Measurements from ENCODE around the gene CDC42BPB.

Gene CDC42BPB

GRCh38 chr14:102905116-102906108, 151.9 kb downstream of the CDC42BPB start:
- no peak for DNase-seq (ENCODE audit: low read depth in 1 of 2, low spot score in 1 of 2)
- in situ Hi-C loops (cut with HindIII; ENCODE audit: low pct_unique_long_range_greater_than_20kb, low sequenced_read_pairs), result no loop called here
- TF ChIP-seq JUND (IDR thresholded peaks at IDR 0.05; ENCODE audit: low read depth), result no peak

GRCh38 chr14:102903889-102904512, 153.3 kb downstream of the CDC42BPB start:
- TF ChIP-seq JUND (IDR thresholded peaks at IDR 0.05; ENCODE audit: low read depth), result no peak
- no peak for DNase-seq (ENCODE audit: low read depth in 1 of 2, low spot score in 1 of 2)
- in situ Hi-C loops (cut with HindIII; ENCODE audit: low pct_unique_long_range_greater_than_20kb, low sequenced_read_pairs), result no loop called here

- no peak for DNase-seq (ENCODE audit: low read depth in 1 of 2, low spot score in 1 of 2)
- TF ChIP-seq JUND (IDR thresholded peaks at IDR 0.05; ENCODE audit: low read depth), result no peak
- in situ Hi-C loops (cut with HindIII; ENCODE audit: low pct_unique_long_range_greater_than_20kb, low sequenced_read_pairs), result no loop called here
Observed at GRCh38 chr14:102903248-102903888, 154.0 kb downstream of the CDC42BPB start.

- in situ Hi-C loops (cut with HindIII; ENCODE audit: low pct_unique_long_range_greater_than_20kb, low sequenced_read_pairs), result no loop called here
- TF ChIP-seq JUND (IDR thresholded peaks at IDR 0.05; ENCODE audit: low read depth), result no peak
- DNase-seq (ENCODE audit: low read depth in 1 of 2, low spot score in 1 of 2), result no peak
Observed at GRCh38 chr14:102902523-102903247, 154.7 kb downstream of the CDC42BPB start.

- in situ Hi-C loops (cut with HindIII; ENCODE audit: low pct_unique_long_range_greater_than_20kb, low sequenced_read_pairs), result no loop called here
- DNase-seq (ENCODE audit: low read depth in 1 of 2, low spot score in 1 of 2), result no peak
- TF ChIP-seq JUND (IDR thresholded peaks at IDR 0.05; ENCODE audit: low read depth), result no peak
Observed at GRCh38 chr14:102902086-102902485, 155.3 kb downstream of the CDC42BPB start.

- TF ChIP-seq JUND (IDR thresholded peaks at IDR 0.05; ENCODE audit: low read depth), result no peak
- in situ Hi-C loops (cut with HindIII; ENCODE audit: low pct_unique_long_range_greater_than_20kb, low sequenced_read_pairs), result no loop called here
- DNase-seq (ENCODE audit: low read depth in 1 of 2, low spot score in 1 of 2), result no peak
Observed at GRCh38 chr14:102901633-102902032, 155.7 kb downstream of the CDC42BPB start.

GRCh38 chr14:102900631-102901571, 156.4 kb downstream of the CDC42BPB start:
- in situ Hi-C loops (cut with HindIII; ENCODE audit: low pct_unique_long_range_greater_than_20kb, low sequenced_read_pairs), result no loop called here
- DNase-seq (ENCODE audit: low read depth in 1 of 2, low spot score in 1 of 2), result no peak
- no peak for TF ChIP-seq JUND (IDR thresholded peaks at IDR 0.05; ENCODE audit: low read depth)

- in situ Hi-C loops (cut with HindIII; ENCODE audit: low pct_unique_long_range_greater_than_20kb, low sequenced_read_pairs), result no loop called here
- TF ChIP-seq JUND (IDR thresholded peaks at IDR 0.05; ENCODE audit: low read depth), result no peak
- no peak for DNase-seq (ENCODE audit: low read depth in 1 of 2, low spot score in 1 of 2)
Observed at GRCh38 chr14:102899516-102899900, 157.8 kb downstream of the CDC42BPB start.

- no peak for DNase-seq (ENCODE audit: low read depth in 1 of 2, low spot score in 1 of 2)
- no peak for TF ChIP-seq JUND (IDR thresholded peaks at IDR 0.05; ENCODE audit: low read depth)
- in situ Hi-C loops (cut with HindIII; ENCODE audit: low pct_unique_long_range_greater_than_20kb, low sequenced_read_pairs), result no loop called here
Observed at GRCh38 chr14:102898776-102899515, 158.4 kb downstream of the CDC42BPB start.

- no peak for DNase-seq (ENCODE audit: low read depth in 1 of 2, low spot score in 1 of 2)
- TF ChIP-seq JUND (IDR thresholded peaks at IDR 0.05; ENCODE audit: low read depth), result no peak
- in situ Hi-C loops (cut with HindIII; ENCODE audit: low pct_unique_long_range_greater_than_20kb, low sequenced_read_pairs), result no loop called here
Observed at GRCh38 chr14:102898298-102898697, 159.1 kb downstream of the CDC42BPB start.

Data from T47D (cell line).